ENCODE measurements around the gene CDH20.
A peak's percentile ranks its signal among the peaks of the same experiment; 100 is the strongest.

Gene CDH20

DNA sequence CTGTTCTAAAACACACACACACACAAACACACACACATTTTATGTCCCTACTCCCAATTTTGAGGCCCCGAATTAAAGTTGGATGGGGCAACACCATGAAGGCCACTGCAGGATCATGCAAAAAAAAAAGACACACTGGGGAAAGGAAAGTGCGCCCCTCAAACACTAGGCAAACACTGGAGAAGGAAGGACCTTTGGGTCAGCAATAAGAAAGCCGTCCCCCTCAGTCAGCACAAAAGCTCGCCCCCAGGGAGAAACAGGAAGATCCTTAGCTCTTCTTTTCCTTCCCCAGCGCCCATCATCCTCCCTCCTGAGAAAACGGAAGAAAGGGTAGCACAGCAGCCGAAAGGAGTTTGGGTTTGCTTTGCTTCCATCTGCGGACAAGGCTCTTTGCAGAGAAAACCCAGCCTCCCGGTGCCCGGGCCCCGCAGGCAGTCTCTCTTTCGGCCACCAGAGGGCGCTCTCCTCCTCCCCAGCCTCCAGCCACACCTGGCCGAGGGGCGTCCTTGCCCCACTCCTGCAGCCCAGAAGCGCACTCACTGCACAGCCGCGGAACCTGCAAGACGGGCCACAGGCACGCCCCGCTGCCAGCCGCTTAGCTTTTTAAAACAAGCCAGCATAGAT, 248.5 kb downstream of the CDH20 start:
- H3K4me3 ChIP-seq (ENCODE audit: low read length) = peak overlapping the region; percentile 72
- no peaks in the 10 kb centered on the region for H3K27me3 ChIP-seq (ENCODE audit: control insufficient read depth, insufficient read depth, low read length)
- peaks cover 4% of the 10 kb centered on the region for H3K36me3 ChIP-seq (ENCODE audit: insufficient read depth, low read length)
- H3K9ac ChIP-seq (ENCODE audit: low read depth, low read length) = peak overlapping the region; percentile 61
- peaks cover 13% of the 10 kb centered on the region for H3K4me1 ChIP-seq (ENCODE audit: control insufficient read depth, insufficient read depth, low read length)
- no peaks in the 10 kb centered on the region for H3K9me3 ChIP-seq (replicated peaks; ENCODE audit: low read length)
- H3K4me2 ChIP-seq (ENCODE audit: low read length) = peak overlapping the region; percentile 94

DNA sequence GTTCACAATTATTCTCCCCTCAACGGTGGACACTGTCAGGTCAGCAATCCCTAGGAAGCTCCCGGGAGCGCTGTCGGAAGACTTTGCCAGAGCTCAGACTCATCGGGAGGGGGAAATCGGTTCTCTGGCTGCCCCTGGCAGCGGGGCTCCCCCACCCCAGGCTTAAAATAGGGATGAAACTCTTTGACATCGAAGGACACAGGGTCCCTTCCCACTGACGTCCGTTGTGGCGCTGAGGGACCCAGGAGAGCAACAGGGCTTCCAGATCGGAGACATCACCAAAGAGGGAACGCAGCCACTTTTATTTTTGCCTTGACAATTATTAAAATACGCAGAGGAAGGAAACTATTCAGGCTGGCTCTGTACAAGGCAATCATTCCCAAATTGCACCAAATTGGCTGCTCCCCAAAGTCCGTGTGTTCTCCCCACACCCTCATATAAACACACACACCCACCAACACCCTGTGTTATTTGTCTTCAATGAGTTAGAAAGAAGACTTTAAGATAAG, 249.0 kb downstream of the CDH20 start:
- no peaks in the 10 kb centered on the region for H3K27me3 ChIP-seq (ENCODE audit: control insufficient read depth, insufficient read depth, low read length)
- H3K4me1 ChIP-seq (ENCODE audit: control insufficient read depth, insufficient read depth, low read length) = peaks cover 13% of the 10 kb centered on the region
- H3K4me2 ChIP-seq (ENCODE audit: low read length) = peak overlapping the region; percentile 94

DNA sequence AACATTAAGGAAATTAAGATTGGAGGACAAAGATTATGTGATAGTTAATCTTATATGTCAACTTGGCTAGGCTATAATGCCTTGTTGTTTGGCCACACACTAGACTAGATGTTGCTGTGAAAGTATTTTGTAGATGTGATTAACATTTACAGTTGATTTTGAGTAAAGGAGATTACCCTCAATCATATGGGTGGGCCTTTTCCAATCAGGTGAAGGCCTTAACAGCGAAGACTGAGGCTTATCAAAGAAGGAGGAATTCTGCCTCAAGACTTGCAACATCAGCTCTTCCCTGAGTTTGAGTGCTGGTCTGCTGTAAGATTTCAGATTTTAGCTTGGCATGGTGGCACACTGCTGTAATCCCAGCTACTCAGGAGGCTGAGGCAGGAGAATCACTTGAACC, 250.3 kb downstream of the CDH20 start:
- Histone ChIP-seq H3K4me2 (ENCODE audit: low read length) (no peak overlapping the region), H3K4me1 (ENCODE audit: control insufficient read depth, insufficient read depth, low read length) (peaks cover 20% of the 10 kb centered on the region), H3K4me3 (ENCODE audit: low read length) (no peak overlapping the region), H3K9me3 (replicated peaks; ENCODE audit: low read length) (no peaks in the 10 kb centered on the region), H3K36me3 (ENCODE audit: insufficient read depth, low read length) (peaks cover 4% of the 10 kb centered on the region), H3K27me3 (ENCODE audit: control insufficient read depth, insufficient read depth, low read length) (no peaks in the 10 kb centered on the region), H3K9ac (ENCODE audit: low read depth, low read length) (no peak overlapping the region)

More for the DNA sequence above, 249.0 kb downstream of the CDH20 start:
- Histone ChIP-seq H3K9me3 (replicated peaks; ENCODE audit: low read length) (no peaks in the 10 kb centered on the region), H3K36me3 (ENCODE audit: insufficient read depth, low read length) (peaks cover 4% of the 10 kb centered on the region), H3K9ac (ENCODE audit: low read depth, low read length) (no peak overlapping the region), H3K4me3 (ENCODE audit: low read length) (peak overlapping the region; percentile 72)

DNA sequence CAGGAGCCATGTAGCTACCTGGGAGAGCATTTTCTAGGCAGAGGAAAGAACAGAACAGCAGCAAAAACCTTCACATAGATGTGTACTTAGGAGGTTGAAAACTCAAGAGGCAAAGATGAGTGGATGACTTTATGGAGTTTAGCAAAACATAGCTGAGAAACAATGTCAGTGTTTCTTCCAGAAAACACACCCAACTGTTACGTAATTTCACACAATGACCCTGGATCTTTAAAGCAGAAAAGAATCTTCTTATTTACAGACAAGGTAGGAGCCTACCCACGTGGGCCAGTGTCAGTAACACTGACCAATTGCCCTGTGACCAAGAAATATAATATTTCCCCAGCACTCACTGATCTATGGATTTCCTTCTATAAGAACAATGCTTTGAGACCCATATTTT, 254.6 kb downstream of the CDH20 start:
- no peaks in the 10 kb centered on the region for H3K27me3 ChIP-seq (ENCODE audit: control insufficient read depth, insufficient read depth, low read length)
- peaks cover 4% of the 10 kb centered on the region for H3K36me3 ChIP-seq (ENCODE audit: insufficient read depth, low read length)
- H3K4me1 ChIP-seq (ENCODE audit: control insufficient read depth, insufficient read depth, low read length) = peaks cover 15% of the 10 kb centered on the region
- no peak overlapping the region for H3K4me3 ChIP-seq (ENCODE audit: low read length)
- H3K4me2 ChIP-seq (ENCODE audit: low read length) = no peak overlapping the region
- no peaks in the 10 kb centered on the region for H3K9me3 ChIP-seq (replicated peaks; ENCODE audit: low read length)
- H3K9ac ChIP-seq (ENCODE audit: low read depth, low read length) = no peak overlapping the region

DNA sequence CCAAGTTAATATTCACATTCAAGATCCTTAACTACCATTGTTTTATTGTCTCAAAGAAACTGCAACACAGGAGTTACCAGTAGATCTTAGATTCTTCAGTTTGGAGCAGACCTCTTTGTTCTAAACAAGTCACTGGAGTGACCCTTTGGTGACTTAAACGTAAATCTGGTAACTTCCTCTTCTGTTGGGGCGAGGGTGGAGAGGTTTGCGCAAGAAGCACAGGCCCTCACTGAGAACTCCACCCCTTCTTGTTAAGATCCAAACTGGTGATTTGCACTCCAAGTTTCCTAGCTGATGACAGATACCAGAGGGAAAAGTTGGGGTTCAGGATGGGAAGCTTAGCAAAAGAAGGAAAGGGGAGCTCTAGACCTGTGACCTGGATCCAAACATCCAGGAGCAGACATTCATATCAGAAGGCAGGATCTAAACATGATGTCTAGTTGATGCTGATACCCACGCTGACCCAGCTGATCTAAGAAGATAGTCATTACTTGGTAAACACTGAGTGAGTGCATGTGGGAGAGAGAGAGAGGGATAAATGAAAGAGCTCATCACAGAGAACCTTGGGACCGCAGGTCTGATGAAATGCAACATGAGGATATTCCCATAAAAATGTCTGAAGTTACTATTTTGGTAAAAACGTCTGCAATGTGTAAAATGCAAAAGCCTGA, 256.0 kb downstream of the CDH20 start:
- Histone ChIP-seq H3K36me3 (ENCODE audit: insufficient read depth, low read length) (peaks cover 4% of the 10 kb centered on the region), H3K9ac (ENCODE audit: low read depth, low read length) (no peak overlapping the region), H3K9me3 (replicated peaks; ENCODE audit: low read length) (no peaks in the 10 kb centered on the region), H3K4me3 (ENCODE audit: low read length) (no peak overlapping the region), H3K4me1 (ENCODE audit: control insufficient read depth, insufficient read depth, low read length) (peaks cover 15% of the 10 kb centered on the region), H3K4me2 (ENCODE audit: low read length) (no peak overlapping the region), H3K27me3 (ENCODE audit: control insufficient read depth, insufficient read depth, low read length) (no peaks in the 10 kb centered on the region)

DNA sequence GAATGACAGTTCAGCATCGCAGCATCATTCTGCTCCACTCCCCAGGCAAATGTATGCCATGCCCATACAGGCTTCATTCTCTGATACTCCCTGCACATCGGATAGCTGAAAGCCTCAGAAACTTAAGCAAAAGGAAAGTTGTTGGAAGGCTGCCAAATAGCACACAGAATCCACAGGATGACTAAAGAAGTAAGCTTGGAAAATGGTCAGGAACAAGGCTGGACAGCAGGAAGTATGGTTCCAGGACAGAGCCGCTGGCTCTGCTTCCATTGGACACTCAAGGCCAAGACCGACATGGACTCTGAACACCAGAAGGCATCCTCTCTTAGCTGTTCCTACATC, 256.5 kb downstream of the CDH20 start:
- Histone ChIP-seq H3K4me2 (ENCODE audit: low read length) (no peak overlapping the region), H3K9me3 (replicated peaks; ENCODE audit: low read length) (no peaks in the 10 kb centered on the region), H3K4me1 (ENCODE audit: control insufficient read depth, insufficient read depth, low read length) (peaks cover 15% of the 10 kb centered on the region), H3K4me3 (ENCODE audit: low read length) (no peak overlapping the region), H3K27me3 (ENCODE audit: control insufficient read depth, insufficient read depth, low read length) (no peaks in the 10 kb centered on the region), H3K36me3 (ENCODE audit: insufficient read depth, low read length) (peaks cover 4% of the 10 kb centered on the region), H3K9ac (ENCODE audit: low read depth, low read length) (no peak overlapping the region)

DNA sequence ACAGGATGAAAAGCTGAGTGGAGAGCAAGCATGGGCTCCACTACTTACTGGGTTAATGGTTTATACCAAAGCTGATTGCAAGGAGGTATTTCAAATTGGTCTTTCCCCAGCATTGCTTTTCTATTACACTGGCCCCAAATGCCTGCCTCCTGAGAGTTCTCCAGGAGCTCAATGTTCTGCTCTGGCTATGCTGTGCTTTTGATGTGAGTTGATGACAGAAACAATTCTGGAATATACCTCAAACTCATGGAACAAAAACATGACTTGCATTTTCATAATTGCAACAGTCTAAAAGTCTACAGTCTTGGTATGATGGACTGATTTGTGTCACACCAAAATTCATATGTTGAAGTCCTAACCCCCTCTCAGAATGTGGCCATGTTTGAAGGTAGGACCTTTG, 258.0 kb downstream of the CDH20 start:
- no peaks in the 10 kb centered on the region for H3K27me3 ChIP-seq (ENCODE audit: control insufficient read depth, insufficient read depth, low read length)
- H3K9me3 ChIP-seq (replicated peaks; ENCODE audit: low read length) = no peaks in the 10 kb centered on the region

DNA sequence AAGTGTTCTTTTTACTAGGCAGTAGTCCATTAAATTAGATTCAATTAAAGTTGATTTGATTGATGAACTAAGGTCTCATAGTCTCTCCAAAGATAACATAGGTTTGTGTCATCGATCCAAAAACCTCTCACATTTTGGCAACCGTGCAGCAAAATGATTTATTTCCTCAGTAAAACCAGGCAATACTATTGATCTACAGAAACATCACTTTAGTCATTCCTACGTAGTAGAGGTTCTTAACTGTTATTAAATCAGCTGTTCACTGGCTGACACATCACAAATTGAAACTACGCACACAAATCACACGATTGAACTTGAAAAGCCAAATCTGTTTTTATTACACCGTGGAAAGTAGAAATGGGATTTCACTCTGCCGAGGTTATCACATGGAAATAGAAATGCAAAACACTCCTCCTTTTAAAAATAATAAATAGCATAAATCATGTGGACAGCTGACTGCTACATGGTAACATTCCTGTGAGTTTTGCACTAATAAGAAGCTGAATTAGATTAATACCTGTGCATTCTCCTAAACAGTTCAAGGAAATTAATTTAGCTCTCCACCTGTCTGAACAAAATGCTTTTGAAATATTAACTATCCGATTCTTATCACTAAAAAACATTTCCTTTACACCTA, 262.5 kb downstream of the CDH20 start:
- Histone ChIP-seq H3K4me2 (ENCODE audit: low read length) (peak overlapping the region; percentile 53), H3K4me3 (ENCODE audit: low read length) (no peak overlapping the region), H3K27me3 (ENCODE audit: control insufficient read depth, insufficient read depth, low read length) (no peaks in the 10 kb centered on the region), H3K9ac (ENCODE audit: low read depth, low read length) (no peak overlapping the region), H3K36me3 (ENCODE audit: insufficient read depth, low read length) (peaks cover 5% of the 10 kb centered on the region), H3K9me3 (replicated peaks; ENCODE audit: low read length) (no peaks in the 10 kb centered on the region), H3K4me1 (ENCODE audit: control insufficient read depth, insufficient read depth, low read length) (peaks cover 18% of the 10 kb centered on the region)

More for the DNA sequence above, 258.0 kb downstream of the CDH20 start:
- H3K4me3 ChIP-seq (ENCODE audit: low read length) = no peak overlapping the region
- no peak overlapping the region for H3K4me2 ChIP-seq (ENCODE audit: low read length)
- H3K36me3 ChIP-seq (ENCODE audit: insufficient read depth, low read length) = no peaks in the 10 kb centered on the region
- no peak overlapping the region for H3K9ac ChIP-seq (ENCODE audit: low read depth, low read length)
- H3K4me1 ChIP-seq (ENCODE audit: control insufficient read depth, insufficient read depth, low read length) = peaks cover 24% of the 10 kb centered on the region

DNA sequence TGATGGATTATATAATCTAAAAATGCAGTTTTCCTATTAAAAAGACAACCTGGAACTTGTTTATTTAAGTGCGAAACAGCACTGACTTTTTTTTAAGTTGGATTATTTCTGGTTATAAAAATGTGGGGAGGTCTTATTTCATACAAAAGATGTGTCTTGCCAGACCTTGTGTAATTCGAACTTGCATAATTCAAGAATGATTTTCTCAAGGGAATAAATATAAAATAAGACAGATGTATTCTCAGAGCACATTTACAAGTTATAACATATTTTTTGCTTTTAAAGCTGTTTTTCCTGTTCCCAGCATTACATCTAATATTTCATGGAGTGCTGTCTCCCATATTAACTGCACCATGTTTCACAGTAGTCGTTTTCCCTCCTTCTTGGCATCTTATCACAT, 263.1 kb downstream of the CDH20 start:
- Histone ChIP-seq H3K27me3 (ENCODE audit: control insufficient read depth, insufficient read depth, low read length) (no peaks in the 10 kb centered on the region), H3K4me2 (ENCODE audit: low read length) (peak overlapping the region; percentile 53), H3K36me3 (ENCODE audit: insufficient read depth, low read length) (peaks cover 5% of the 10 kb centered on the region), H3K9ac (ENCODE audit: low read depth, low read length) (no peak overlapping the region), H3K9me3 (replicated peaks; ENCODE audit: low read length) (no peaks in the 10 kb centered on the region), H3K4me3 (ENCODE audit: low read length) (no peak overlapping the region), H3K4me1 (ENCODE audit: control insufficient read depth, insufficient read depth, low read length) (peaks cover 22% of the 10 kb centered on the region)

DNA sequence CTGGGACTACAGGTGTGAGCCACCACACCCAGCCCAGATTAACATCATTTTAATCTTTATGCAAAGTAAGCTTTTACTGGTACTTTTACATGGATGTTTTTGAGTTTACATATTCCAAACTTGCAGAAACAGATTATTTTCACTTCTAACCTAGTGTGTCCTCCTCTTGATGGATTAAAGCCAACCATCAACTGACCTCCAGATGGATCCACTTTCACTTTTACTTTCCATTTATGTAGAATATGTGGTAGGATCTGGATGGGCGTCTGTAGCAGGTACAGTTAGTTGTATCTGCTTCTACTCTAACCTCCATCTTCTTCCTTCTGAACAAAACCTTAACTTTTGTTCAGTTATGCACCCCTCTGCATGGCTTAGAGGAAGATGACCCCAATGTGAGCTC, 264.1 kb downstream of the CDH20 start:
- H3K9ac ChIP-seq (ENCODE audit: low read depth, low read length) = no peak overlapping the region
- H3K4me3 ChIP-seq (ENCODE audit: low read length) = no peak overlapping the region
- H3K4me1 ChIP-seq (ENCODE audit: control insufficient read depth, insufficient read depth, low read length) = peaks cover 28% of the 10 kb centered on the region
- H3K4me2 ChIP-seq (ENCODE audit: low read length) = no peak overlapping the region
- H3K27me3 ChIP-seq (ENCODE audit: control insufficient read depth, insufficient read depth, low read length) = no peaks in the 10 kb centered on the region
- no peaks in the 10 kb centered on the region for H3K9me3 ChIP-seq (replicated peaks; ENCODE audit: low read length)
- H3K36me3 ChIP-seq (ENCODE audit: insufficient read depth, low read length) = peaks cover 5% of the 10 kb centered on the region

DNA sequence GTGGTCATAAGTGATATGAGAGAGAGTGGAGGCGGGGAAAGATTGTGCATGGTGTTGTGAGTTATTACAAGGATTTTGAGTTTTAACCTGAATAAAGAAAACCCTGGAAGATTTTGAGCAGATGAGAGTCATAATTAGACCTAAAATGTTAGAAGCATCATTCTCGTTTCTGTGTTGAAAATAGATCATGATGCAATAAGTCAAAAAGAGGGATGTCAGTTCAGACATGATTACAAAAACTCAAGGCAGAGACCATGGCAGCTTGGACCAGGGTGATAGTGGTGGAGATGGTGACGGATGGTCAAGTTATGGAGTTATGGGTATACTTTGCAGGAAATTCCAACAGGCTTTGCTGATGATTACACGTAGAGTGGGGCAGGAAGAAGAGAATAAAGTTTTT, 267.2 kb downstream of the CDH20 start:
- H3K9me3 ChIP-seq (replicated peaks; ENCODE audit: low read length) = no peaks in the 10 kb centered on the region
- no peak overlapping the region for H3K4me2 ChIP-seq (ENCODE audit: low read length)
- no peak overlapping the region for H3K9ac ChIP-seq (ENCODE audit: low read depth, low read length)
- H3K36me3 ChIP-seq (ENCODE audit: insufficient read depth, low read length) = peaks cover 14% of the 10 kb centered on the region
- no peak overlapping the region for H3K4me3 ChIP-seq (ENCODE audit: low read length)
- H3K27me3 ChIP-seq (ENCODE audit: control insufficient read depth, insufficient read depth, low read length) = no peaks in the 10 kb centered on the region
- H3K4me1 ChIP-seq (ENCODE audit: control insufficient read depth, insufficient read depth, low read length) = peaks cover 52% of the 10 kb centered on the region
